Measurements from ENCODE around the gene PTCD3.
A peak's percentile ranks its signal among the peaks of the same experiment; 100 is the strongest.

The PTCD3 gene

DNA sequence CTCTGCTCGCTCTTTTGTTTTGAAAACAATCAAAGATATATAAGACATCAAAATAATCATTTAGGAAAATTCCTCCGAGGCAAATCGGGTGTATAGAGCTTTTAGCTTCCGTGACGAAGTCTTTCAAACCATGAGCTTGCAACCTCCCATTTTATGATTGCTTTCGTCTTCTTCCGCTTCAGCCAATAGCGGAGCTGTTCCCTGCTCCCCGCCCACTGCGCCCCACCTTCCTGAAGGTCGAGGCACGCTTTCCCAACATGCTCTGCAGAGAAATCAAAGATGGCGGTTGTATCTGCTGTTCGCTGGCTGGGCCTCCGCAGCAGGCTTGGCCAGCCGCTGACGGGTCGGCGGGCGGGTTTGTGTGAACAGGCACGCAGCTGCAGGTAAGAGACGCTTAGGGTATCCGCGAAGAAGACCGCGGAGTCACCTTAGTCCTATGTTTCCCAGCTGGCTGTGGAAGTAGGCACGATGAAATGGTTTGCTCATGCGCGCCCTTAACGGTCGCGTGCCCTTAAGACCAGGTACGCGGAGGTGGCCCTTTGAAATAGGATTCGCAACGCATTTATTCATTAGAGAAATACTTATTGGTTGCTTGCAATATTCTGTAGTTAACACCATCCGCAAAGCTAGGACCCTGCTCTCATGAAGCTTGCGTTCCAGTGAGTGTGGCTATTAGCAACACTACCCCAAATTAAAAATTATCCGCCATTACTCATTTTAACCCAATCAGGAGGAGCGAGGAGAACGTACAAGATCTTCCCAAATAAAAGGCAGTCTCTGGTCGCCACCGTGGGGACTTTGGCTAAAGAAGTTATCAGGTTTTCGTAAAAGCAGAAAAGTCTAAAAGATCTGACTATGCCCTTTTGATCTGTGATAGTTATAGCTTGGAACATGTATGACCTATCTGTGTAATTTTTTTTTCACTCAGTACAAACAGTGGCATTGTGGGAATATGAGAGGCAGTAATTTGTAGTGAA lies at the start of gene PTCD3:
TSS of gene PTCD3 (plus strand) at position 267 of the 977 bp plus-strand sequence. CDS start at position 280, 13 bp downstream.
- DNase-seq (ENCODE audit: low read depth in 4 of 4, low spot score in 1 of 4), result peak; percentile 77 to 93 (median 92)

DNA sequence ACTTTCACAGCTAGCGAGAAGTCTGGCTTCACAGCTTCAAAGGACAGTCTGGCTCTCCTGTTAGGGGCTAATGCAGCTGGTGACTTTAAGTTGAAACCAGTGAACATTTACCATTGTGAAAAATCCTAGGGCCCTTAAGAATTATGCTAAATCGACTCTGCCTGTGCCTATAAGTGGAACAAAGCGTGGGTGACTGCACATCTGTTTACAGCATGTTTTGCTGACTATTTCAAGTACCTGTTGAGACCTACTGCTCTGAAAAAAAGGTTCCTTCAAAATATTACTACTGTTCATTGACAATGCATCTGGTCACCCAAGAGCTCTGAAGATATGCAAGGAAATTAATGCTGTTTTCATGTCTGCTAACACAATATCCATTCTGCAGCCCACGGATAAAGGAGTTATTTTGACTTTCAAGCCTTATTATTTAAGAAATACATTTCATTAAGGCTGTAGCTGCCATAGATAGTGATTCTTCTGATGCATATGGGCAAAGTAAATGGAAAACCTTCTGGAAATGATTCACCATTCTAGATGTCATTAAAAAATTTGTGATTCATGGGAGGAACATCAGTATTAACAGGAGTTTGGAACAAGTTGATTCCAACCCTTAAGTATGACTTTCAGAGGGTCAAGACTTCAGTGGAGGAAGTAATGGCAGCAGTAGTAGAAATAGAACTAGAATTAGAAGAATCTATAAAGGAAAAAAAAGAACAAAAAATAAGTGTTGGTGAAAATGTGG lies 49.3 kb upstream of the PTCD3 start:
- no peak for DNase-seq (ENCODE audit: low read depth in 4 of 4, low spot score in 1 of 4)

DNA sequence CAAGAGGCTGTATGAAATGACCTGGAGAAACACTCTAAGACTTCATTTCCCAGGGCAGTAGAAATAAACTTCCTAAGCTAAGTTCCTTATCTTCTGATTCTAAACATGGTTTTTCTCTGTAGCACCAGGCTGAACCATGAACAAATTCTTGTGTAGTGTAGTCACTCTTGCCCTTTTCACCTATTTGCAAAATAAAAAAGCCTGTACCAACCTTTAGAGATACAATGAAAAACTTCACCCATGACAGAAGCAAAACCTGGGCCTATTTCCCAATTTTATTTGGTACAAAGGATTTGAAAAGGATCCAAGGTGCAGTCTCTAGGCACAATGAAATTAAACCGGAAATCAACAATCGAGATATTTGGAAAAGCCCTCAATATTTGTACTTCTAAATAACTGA lies 44.0 kb upstream of the PTCD3 start:
- no peak for DNase-seq (ENCODE audit: low read depth in 4 of 4, low spot score in 1 of 4)

DNA sequence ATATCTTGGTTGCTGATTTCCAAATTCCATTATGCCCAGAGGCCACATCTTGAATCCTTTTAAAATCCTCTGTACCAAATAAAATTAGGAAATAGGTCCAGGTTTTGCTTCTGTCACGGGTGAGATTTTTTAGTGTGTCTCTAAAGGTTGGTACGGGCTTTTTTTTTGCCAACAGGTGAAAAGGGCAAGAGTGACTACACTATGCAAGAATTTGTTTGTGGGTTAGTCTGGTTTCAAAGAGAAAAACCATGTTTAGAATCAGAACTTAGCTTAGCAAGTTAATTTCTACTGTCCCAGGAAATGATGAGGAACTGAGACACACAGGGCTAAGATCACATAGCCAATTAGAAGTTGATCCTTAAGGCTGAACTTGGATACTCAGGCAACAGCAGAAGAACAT lies 42.0 kb upstream of the PTCD3 start:
- DNase-seq (ENCODE audit: low read depth in 4 of 4, low spot score in 1 of 4), result no peak

DNA sequence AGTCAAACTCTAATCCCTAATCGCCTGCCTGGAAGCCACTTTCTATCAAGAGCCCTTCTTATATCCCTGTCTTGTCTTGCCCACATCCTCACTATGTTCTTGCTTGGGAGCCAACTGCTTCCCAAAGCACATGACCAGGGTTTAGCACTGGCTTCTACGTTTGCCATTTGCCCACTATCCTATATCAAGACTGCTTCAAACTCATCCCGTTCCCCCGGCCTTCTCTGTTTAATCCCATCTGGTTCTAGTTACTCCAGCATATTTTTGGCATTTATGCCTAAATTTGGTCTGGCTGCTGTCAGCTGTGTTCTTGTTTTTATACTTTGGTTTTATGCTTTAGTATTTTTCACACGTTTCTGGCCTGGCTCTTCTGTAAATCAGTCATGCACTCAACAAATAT lies 40.5 kb upstream of the PTCD3 start:
- no peak for DNase-seq (ENCODE audit: low read depth in 4 of 4, low spot score in 1 of 4)

DNA sequence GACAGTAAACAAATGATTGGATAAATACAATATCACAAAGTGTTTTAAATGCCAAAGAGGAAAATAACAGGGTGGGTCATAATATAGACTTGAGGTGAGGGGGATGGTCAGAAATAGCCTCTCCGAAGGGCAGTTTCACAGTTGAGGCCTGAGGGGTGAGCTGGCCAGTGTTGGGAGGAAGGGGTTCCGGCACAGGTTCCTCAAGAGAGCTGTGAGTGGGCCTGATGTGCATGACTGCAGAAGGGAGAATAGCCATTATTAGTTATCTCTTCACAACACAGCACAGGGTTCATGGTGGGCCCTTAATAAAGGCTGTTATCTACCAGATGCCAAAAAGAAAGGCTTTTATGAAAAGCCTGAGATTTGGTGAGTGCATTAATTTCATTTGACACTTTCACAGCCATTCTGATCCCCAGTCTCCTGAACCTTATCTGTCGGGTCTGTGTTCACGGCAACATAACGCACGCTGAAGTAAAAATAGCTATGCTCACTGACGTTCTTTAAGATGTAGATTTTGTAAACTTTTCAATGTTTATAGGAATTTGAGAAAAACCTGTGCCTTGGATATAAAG lies 39.9 kb upstream of the PTCD3 start:
- DNase-seq (ENCODE audit: low read depth in 4 of 4, low spot score in 1 of 4), result no peak

DNA sequence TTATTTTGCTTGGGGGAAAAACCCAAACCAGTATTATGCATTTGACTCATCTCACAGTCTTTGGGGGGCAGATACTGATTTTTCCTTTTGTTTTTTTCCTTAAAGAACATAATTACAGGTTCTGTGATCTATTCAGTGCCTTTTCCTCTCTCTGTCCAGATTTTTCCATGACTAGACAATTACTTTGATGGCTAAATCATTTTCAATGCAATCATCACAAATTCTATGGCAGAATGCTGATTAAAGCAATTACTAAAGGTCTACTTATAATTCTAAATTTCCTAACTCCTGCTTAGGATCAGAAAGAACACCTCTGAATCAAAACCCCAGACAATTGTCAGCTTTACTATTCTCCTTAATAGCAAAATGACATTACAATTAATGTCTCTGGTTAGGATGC lies 39.1 kb upstream of the PTCD3 start:
- DNase-seq (ENCODE audit: low read depth in 4 of 4, low spot score in 1 of 4), result no peak

DNA sequence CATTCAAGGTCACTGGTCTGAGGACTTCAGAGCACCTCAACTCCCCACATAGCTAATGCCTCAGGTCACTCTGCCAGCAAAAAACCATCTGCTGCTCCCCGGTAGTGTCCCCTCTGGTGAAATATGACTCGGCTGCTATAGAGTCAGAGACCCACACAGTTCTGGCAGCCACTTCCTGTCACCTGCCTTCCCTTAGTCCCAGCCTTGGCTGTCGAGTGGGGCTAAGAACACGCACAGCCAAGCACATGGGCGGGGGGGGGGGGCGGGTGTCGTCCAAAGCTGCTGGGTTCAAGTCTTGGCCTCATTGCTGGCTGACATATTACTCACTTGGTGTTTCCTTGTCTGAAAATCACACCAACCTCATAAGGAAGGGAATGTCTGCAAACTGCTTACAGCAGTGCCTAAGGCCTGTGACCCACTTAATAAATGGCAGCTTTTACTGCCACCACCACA lies 37.9 kb upstream of the PTCD3 start:
- DNase-seq (ENCODE audit: low read depth in 4 of 4, low spot score in 1 of 4), result no peak

DNA sequence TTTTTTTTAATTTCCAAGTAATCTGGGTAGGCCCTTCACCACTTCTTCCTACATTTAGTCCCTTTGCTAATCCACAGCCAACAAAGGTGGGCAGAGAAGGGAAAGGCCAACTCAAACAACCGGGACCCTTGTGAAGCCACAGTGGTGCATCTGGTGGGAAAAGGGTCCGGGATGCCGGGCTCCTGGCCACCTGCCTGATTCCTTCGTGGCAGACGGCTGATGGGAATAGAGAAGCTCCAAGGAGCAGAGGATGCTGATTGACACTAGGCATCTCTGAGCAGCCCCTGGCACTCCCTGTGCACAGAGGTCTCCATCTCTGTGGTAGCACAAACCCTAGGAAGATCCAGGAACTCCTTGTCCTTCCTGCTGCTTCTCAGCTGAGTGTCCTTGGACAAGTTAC lies 37.4 kb upstream of the PTCD3 start:
- no peak for DNase-seq (ENCODE audit: low read depth in 4 of 4, low spot score in 1 of 4)

DNA sequence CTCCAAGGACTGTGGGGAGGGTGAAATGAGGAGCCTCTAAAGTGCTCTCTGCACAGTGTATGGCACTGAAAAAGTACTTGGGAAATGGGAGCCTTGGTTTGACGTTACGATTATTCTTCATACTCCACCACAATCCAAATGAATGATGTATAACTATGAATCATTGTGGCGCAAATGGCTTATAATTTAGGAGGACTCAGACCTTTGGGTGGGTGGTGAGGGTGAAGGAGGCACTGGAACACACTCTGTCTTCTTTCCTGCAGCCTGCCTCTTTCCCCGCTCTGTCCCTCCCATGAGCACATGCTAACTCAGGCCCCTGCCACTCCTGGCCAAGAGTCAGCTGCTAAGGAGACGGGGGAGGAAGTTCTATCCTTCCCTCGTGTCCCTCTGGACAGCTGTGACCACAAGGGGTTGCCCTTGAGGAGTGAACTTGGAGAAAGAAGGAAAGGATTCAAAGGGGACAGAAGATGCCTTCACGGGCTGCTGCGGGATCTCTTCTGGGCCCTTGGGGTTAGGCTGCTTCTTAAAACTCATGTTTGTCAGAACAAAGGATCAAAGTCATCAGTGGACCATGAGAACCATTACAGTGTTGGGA lies 36.8 kb upstream of the PTCD3 start:
- DNase-seq (ENCODE audit: low read depth in 4 of 4, low spot score in 1 of 4), result no peak

DNA sequence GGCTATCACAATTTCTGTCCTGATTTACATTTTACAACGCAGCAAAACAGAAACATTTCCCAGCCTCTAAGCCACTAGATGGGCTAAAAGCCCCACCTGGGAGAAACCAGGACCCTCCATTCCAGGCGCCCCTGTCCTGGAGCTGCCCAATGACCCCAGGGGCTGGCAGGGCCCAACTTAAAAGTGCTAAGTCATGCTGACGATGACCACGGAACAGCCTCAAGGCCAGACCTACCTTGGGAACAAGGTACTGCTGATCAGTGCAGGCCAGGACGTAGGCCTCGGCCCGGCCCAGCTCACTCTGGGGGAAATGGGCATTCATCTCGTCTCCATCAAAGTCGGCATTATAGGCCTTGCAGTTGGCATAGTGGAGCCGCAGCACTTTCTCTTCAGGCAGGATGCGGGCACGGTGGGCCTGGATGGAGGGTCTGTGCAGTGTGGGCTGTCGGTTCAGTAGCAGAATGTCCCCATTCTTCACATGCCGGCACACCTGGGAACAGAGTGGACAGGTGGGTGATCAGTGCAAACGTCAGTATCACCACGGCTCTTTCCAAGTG lies 36.2 kb upstream of the PTCD3 start:
- DNase-seq (ENCODE audit: low read depth in 4 of 4, low spot score in 1 of 4), result no peak

DNA sequence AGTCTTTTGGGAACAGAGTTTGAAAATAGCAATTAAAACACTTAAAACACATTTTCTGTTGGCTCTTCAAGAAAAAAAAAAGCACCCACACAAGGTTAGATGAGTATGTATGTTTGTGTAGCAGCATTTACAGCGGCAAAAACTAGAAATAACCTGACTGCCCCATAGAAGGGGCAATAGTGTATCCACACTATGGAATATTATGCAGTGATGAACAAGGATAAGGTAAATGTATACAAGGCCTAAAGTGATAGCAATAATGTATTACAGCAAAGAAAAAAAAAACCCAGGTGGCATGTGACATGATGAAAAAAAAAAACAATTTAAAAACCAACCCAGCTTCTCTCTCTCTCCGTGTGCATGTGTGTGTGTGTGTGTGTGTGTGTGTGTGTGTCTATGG lies 35.2 kb upstream of the PTCD3 start:
- DNase-seq (ENCODE audit: low read depth in 4 of 4, low spot score in 1 of 4), result no peak

DNA sequence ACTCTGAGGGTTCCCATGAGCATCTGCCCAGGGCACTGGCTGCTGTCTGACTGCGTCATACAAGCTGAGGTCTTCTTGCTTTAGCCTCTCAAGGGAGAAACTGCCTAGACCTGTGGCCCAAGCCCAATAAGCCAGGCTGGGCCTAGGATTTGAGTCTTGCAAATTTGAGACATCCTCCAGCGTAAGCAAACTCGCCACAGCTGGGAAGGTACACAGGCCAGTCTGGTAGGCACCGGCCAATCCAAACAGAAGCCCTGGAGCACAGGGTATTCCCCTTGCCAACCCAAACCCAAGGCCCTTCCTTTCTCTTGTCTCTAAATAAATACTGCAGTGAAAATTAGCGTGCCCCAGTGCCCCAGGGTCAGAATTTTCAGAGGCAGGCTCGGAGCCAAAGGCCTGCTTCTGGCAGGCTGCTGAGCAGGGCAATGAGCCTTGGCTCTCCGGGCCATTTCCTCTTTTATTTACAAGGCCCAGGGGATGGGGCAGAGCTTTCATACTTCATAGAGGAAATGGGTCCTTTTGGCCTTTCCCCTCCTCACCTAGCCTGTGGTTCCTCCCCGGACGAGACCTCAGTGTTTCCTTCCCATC lies 33.7 kb upstream of the PTCD3 start:
- no peak for DNase-seq (ENCODE audit: low read depth in 4 of 4, low spot score in 1 of 4)

DNA sequence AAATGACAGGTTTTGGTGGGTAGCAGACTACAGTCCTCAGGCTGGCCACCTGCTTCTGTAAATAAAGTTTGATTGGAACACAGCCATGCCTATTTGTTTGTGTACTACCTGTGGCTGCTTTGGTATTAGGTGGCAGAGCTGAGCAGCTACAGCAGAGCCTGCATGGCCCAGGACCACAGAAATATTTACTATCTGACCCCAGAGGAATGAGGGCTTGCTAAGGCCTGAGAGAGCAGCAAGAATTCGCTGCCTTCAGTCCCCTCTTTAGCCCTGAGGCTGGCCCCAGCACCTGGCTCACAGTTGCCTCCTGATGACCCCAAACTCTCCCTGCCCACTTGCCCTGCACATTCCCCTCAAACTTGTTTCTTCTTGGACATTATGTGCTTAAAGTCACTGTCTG lies 32.8 kb upstream of the PTCD3 start:
- DNase-seq (ENCODE audit: low read depth in 4 of 4, low spot score in 1 of 4), result no peak

DNA sequence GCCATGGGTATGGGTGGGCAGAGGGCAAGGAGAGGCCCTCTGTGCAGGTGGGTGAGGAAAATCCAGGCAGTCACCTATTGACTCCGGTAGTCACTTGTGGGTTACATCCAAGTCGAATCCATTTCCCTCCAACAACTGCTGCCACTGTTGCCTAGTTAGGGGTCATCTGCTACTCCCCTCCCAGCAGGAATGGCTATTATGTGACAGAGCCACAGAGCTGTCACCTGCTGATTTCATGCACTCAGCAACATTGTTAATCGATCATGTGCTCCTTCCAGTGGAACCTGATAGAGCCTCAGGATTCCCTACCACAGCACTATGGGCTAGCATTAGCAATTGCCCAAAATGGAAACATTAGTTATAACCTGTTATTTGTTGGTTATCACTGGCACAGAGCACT lies 31.8 kb upstream of the PTCD3 start:
- no peak for DNase-seq (ENCODE audit: low read depth in 4 of 4, low spot score in 1 of 4)

DNA sequence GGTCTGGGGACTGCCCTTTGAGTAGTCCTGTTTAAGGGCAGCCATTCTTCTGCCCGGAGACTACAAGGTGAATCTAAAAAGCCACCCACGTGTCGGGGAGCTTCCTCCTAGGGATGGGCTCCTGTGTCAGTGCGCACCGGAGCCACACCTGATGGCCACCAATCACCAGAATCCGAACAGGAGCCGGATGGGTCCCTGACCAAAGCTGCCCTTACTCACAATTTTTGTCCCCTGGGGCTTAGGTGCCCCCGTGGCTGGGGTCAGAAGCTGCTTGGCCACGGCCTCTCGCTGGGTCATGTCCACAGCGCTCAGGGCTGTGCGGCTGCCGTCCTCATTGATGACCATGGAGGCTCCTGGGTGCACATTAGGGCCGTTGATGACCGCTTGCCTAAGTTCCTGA lies 31.2 kb upstream of the PTCD3 start:
- no peak for DNase-seq (ENCODE audit: low read depth in 4 of 4, low spot score in 1 of 4)

DNA sequence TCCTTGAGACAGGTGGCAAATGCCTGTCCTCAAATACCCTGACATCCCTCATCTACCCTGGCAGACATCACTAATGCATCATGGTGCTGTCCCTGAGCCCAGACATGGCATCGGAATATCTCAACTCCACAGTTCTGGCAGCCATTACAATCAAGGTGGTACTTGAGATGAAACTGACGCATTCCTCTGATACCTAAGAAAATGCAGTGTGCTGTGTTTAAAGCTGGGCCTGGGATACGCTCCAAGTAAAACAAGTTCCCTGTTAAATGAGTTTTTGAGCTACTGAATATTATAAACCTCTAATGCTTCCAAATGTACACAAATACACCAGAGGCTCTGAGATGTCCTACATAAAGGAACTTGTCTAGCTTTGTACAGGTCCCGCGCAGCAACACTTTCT lies 30.1 kb upstream of the PTCD3 start:
- DNase-seq (ENCODE audit: low read depth in 4 of 4, low spot score in 1 of 4), result no peak

DNA sequence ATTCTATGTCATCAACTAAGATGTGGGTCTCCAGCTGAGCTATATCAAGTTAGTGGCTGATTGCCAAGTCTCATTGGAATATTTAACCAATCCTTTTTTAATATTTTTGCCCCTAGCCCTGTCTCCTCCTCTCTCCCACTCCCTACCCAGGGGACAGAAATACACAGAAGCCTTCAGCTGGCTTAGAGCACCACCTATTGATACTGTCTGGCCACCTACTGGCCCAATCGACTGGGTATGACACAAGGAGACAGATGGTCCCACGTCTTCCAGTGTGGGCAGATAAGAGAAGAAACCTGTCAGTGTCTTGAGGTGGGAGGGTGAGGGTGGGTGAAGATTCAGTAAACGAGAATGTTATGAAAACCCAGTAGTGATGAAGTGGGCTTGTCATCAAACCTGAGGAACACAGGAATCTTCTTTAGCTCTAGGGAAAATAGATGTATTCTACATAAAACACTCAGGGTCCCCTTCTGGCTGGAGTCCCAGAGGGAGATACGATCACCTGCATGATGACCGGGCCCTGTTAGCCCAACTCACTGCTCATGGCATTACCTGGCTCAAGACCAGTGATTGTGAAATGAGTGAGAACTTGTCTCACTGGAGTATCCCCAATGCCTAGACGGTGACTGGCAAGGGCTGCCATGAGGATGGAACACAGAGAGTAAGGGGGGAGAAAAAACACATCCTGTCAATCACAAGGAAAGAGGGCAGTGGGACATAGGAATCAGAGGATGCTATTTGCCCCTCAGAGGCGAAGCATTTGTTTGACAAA lies 27.1 kb upstream of the PTCD3 start:
- DNase-seq (ENCODE audit: low read depth in 4 of 4, low spot score in 1 of 4), result no peak

DNA sequence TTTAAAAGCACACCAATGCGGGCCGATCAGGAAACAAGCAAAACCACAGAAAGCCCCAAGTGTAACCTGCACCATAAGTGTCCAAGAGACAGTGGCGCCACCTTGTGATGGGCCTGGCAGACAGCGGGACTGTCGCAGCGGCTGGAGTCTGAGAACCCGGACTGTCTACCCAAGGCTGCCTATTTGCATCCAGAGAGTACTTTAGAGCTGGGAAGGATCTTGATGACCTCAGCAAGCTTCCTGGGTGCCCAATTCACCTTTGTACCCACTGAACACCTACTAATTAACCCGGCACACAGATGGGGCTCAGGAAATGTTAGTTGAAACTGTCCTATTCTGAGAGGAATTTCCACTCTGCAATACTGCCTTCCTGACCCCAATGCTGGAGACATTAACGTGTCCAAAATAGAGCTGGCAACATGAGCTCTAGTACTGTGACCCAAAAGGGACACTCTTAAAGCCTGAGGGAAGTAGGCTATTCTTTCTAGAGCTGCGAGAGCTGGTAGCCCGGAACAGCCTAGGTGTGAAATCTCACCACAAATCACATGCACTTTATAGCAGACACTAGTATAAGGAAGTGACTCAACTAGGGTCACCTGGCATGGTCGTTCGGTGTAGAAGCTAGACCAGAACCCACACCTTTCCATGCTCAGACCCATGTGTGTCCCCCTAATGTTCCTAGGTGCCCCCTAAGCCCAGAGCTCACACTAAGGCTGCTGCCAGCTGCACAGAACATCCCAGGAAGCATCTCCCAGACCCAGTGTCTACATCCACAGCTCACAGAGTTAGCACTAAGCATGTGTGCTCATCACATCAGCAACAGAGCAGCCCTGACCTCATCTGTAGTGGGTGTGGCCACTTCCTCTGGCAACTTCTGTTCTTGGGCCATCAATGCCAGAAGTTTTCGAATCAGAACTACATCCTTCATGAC lies 25.8 kb upstream of the PTCD3 start:
- DNase-seq (ENCODE audit: low read depth in 4 of 4, low spot score in 1 of 4), result peak; percentile 44 to 64 (median 54)
